Esophagus squamous epithelium (tissue), 4 donors: Measurements from ENCODE around the gene B3GALT6.

Source experiments
- POLR2A ChIP-seq, 4 donors: fragments of 450-650 bp; IDR thresholded peaks; one replicate each; pipeline ENCODE4 v1.6.1; 2017; ENCODE audit warnings: antibody characterized with exemption in 4 of 4, mild to moderate bottlenecking in 4 of 4, moderate library complexity in 3 of 4
- TF ChIP-seq, protein P1 (sequence below), 6 experiments: fragments of 450-650 bp in 4 of 6; fragments of 200-600 bp in 2 of 6; sonication (generic) in 2 of 6; IDR thresholded peaks; one replicate each; pipeline ENCODE4 v1.5.1; 2016 to 2019; ENCODE audit warnings: antibody characterized with exemption in 6 of 6, mild to moderate bottlenecking in 4 of 6, moderate library complexity in 4 of 6

DNA sequence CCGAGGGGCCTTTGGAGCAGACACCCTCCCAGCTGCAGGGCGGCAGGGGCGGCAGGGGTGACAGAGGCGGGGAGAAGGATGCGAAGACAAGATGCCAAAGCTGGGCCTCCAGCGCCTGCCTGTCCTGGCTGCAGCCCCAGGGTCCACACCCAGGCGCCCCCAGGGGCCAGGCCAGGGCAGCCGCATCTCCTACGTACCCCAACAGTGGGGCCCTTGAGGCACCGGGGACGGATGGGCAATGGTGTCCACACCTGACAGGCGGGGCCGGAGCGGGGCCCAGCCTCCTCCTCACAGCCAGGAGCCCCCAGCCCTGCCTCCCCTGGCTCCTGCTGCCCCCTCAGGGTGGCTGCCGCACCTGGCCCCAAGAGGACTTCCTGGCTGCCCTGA lies 7.2 kb downstream of the B3GALT6 start:
- TF ChIP-seq, protein P1, sequence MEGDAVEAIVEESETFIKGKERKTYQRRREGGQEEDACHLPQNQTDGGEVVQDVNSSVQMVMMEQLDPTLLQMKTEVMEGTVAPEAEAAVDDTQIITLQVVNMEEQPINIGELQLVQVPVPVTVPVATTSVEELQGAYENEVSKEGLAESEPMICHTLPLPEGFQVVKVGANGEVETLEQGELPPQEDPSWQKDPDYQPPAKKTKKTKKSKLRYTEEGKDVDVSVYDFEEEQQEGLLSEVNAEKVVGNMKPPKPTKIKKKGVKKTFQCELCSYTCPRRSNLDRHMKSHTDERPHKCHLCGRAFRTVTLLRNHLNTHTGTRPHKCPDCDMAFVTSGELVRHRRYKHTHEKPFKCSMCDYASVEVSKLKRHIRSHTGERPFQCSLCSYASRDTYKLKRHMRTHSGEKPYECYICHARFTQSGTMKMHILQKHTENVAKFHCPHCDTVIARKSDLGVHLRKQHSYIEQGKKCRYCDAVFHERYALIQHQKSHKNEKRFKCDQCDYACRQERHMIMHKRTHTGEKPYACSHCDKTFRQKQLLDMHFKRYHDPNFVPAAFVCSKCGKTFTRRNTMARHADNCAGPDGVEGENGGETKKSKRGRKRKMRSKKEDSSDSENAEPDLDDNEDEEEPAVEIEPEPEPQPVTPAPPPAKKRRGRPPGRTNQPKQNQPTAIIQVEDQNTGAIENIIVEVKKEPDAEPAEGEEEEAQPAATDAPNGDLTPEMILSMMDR (IDR thresholded peaks at IDR 0.05): no peak
- TF ChIP-seq POLR2A (IDR thresholded peaks at IDR 0.05): no peak
